Fibroblast of pulmonary artery (primary cell): ENCODE results near the gene DVL2.
A peak's percentile ranks its signal among the peaks of the same experiment; 100 is the strongest.

ENCODE experiments used
- DNase-seq: peaks from one replicate; pipeline ENCODE4 v3.0.0-alpha.2; 2010; ENCODE audit warnings: low read depth
- H3K4me3 ChIP-seq: replicated peaks from 2 replicates; pipeline ENCODE4 v1.5.1; 2011; ENCODE audit warnings: low read depth, mild to moderate bottlenecking, control low read depth, low read length, moderate library complexity
- CTCF ChIP-seq: IDR thresholded peaks from 2 replicates; pipeline ENCODE4 v1.5.1; 2011; ENCODE audit warnings: mild to moderate bottlenecking, control low read depth, low read length, inconsistent platforms; ENCODE audit errors: missing control alignments

DVL2 gene

GRCh38 chr17:7214300-7215135 is 19.8 kb downstream of the DVL2 start:
- peak; percentile 57 for TF ChIP-seq CTCF

GRCh38 chr17:7213895-7214299 is 20.4 kb downstream of the DVL2 start:
- peak; percentile 33 for TF ChIP-seq CTCF
- peak; percentile 84 for DNase-seq

More at GRCh38 chr17:7214300-7215135, 19.8 kb downstream of the DVL2 start:
- DNase-seq: peak; percentile 96
- peak overlapping the region; percentile 61 for H3K4me3 ChIP-seq

DNA sequence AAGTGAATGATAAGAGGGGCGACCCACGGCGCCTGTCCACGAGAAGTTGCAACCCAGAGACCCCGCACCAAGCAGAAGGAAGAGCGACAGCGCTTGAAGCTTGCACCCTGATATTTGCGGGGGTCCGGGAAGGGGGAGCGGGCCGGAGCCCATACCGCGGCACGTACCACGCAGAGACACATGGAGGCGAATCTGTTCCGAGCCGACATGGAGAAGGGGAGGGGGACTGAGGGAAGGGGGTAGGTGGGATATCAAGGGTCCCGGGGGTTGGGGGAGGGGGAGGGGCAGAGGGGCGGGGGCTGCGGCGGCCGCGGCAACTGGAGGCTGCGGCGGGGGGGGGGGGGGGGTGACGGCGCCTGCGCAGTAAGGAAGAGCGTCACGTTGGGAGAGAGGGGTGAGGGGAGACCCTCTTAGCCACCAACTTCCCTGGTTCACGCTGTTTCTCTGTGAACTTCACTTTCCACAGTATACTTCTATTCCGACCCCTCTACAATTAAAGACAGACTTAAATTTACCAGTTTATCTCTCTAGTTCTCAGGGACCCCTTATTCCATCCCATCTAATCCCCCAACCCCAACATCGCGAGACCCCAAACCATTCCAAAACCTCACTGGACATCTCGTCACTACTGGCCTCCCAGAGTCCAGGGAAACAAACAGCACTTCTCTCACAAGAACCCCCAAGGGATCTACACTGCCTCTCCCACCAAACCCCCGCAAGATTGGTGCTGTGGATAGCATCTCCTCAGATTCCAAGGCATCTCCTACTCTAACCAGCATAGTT is 22.6 kb downstream of the DVL2 start:
- TF ChIP-seq CTCF: no peak
- no peak for DNase-seq
- H3K4me3 ChIP-seq: peak overlapping the region; percentile 29

More at GRCh38 chr17:7213895-7214299, 20.4 kb downstream of the DVL2 start:
- peak overlapping the region; percentile 61 for H3K4me3 ChIP-seq

GRCh38 chr17:7208754-7209460 is 25.4 kb downstream of the DVL2 start:
- DNase-seq: no peak
- TF ChIP-seq CTCF: no peak
- H3K4me3 ChIP-seq: no peak overlapping the region

DNA sequence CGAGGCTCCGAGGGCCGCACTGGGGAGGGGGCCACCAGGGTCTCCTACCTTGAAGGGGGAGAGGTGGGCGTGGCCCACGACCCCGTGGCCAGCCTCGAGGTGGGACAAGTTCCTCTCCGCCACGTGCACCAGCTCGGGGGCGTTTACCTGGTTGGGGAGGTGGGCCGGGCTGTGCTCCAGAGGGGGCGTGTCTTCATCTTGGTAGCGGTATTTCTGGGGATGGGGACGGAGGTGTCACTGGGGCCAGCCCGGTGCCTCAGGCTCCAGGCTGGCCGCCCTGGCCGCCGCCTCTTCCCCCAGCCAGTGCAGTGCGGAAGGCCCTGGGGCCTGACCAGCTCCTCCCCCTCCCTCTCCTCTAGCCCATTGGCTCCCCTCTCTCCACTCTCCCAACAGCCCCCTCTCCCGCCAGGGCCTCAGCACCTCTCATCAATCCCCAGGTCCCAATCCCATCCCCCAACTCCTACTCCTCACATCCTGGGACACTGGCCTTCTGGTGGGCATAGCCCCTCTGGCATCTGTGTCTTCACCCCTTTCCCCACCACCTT is 26.2 kb downstream of the DVL2 start:
- no peak overlapping the region for H3K4me3 ChIP-seq
- no peak for TF ChIP-seq CTCF
- no peak for DNase-seq

- H3K4me3 ChIP-seq: no peak overlapping the region
- no peak for TF ChIP-seq CTCF
- peak; percentile 70 for DNase-seq
Observed at GRCh38 chr17:7207120-7208001, 27.0 kb downstream of the DVL2 start.
